Liver (tissue), 9 donors: ENCODE data around the gene KIF6. TPM values are rescaled to one million over a fixed set of nuclear protein-coding genes. Genes with fewer than 3 reads are reported as not detected.

Experiments
- DNase-seq: peaks from one replicate; pipeline ENCODE4 v3.0.0-alpha.2; 2017; ENCODE audit warnings: low spot score
- H3K27ac ChIP-seq, 2 donors: one replicate each; pipeline ENCODE4 v1.7.0; 2013; ENCODE audit warnings: inconsistent platforms in 2 of 2, low read length in 2 of 2, control low read depth in 1 of 2, low read depth in 1 of 2, mild to moderate bottlenecking in 1 of 2
- H3K27me3 ChIP-seq, 4 donors: one replicate each; pipeline versions ENCODE4 v1.6.1 to v1.7.0; 2013; ENCODE audit warnings: low read length in 3 of 4, inconsistent platforms in 1 of 4, mild to moderate bottlenecking in 1 of 4, moderate library complexity in 1 of 4; ENCODE audit not compliant: control insufficient read depth in 4 of 4, insufficient read depth in 4 of 4
- H3K36me3 ChIP-seq, 4 donors: one replicate each; pipeline versions ENCODE4 v1.6.1 to v1.7.0; 2013; ENCODE audit warnings: low read length in 3 of 4, mild to moderate bottlenecking in 3 of 4, low read depth in 1 of 4, moderate library complexity in 1 of 4; ENCODE audit not compliant: control insufficient read depth in 4 of 4, insufficient read depth in 3 of 4
- H3K4me1 ChIP-seq, 4 donors: one replicate each; pipeline versions ENCODE4 v1.6.1 to v1.7.0; 2013; ENCODE audit warnings: low read length in 3 of 4, mild to moderate bottlenecking in 3 of 4, moderate library complexity in 1 of 4; ENCODE audit not compliant: control insufficient read depth in 4 of 4, insufficient read depth in 4 of 4
- H3K4me3 ChIP-seq, 3 donors: one replicate each; pipeline versions ENCODE4 v1.6.1 to v1.7.0; 2013; ENCODE audit warnings: low read length in 3 of 3, control low read depth in 1 of 3, low read depth in 1 of 3, mild to moderate bottlenecking in 1 of 3
- H3K9ac ChIP-seq, 2 donors: one replicate each; pipeline ENCODE4 v1.7.0; 2013; ENCODE audit warnings: low read length in 2 of 2, mild to moderate bottlenecking in 2 of 2, moderate library complexity in 2 of 2, control low read depth in 1 of 2, low read depth in 1 of 2
- H3K9me3 ChIP-seq, 4 donors: one replicate each; pipeline versions ENCODE4 v1.6.1 to v1.7.0; 2013; ENCODE audit warnings: low read length in 3 of 4; ENCODE audit not compliant: control insufficient read depth in 4 of 4
- CTCF ChIP-seq: fragments of 150-350 bp; IDR thresholded peaks from 2 replicates; pipeline ENCODE4 v1.5.1; 2017; ENCODE audit warnings: improper control_type of control experiment, low read depth, low read length; ENCODE audit not compliant: missing input control
- FOXA1 ChIP-seq: IDR thresholded peaks from 2 replicates; pipeline ENCODE4 v1.6.1; 2016; ENCODE audit warnings: antibody characterized with exemption
- FOXA2 ChIP-seq: IDR thresholded peaks from 2 replicates; pipeline ENCODE4 v1.6.1; 2016; ENCODE audit warnings: antibody characterized with exemption
- GABPA ChIP-seq, 2 donors: IDR thresholded peaks in 1 of 2; conservative IDR thresholded peaks in 1 of 2; 2 replicates each; pipeline ENCODE4 v1.6.1; 2016; ENCODE audit warnings: antibody characterized with exemption in 2 of 2, mild to moderate bottlenecking in 1 of 2, moderate library complexity in 1 of 2
- HNF4A ChIP-seq, 2 donors: conservative IDR thresholded peaks; 2 replicates each; pipeline ENCODE4 v1.6.1; 2016; ENCODE audit warnings: antibody characterized with exemption in 2 of 2, mild to moderate bottlenecking in 2 of 2
- MAX ChIP-seq: IDR thresholded peaks from 2 replicates; pipeline ENCODE4 v1.6.1; 2016; ENCODE audit warnings: antibody characterized with exemption
- NR2F2 ChIP-seq: IDR thresholded peaks from 2 replicates; pipeline ENCODE4 v1.6.1; 2016; ENCODE audit warnings: antibody characterized with exemption
- RAD21 ChIP-seq, 2 donors: IDR thresholded peaks; 2 replicates each; pipeline ENCODE4 v1.6.1; 2016; ENCODE audit warnings: antibody characterized with exemption in 2 of 2, mild to moderate bottlenecking in 2 of 2
- RXRA ChIP-seq, 2 donors: IDR thresholded peaks; 2 replicates each; pipeline ENCODE4 v1.6.1; 2017 to 2018; ENCODE audit warnings: antibody characterized with exemption in 2 of 2, mild to moderate bottlenecking in 1 of 2
- SP1 ChIP-seq: IDR thresholded peaks from 2 replicates; pipeline ENCODE4 v1.6.1; 2018; ENCODE audit warnings: antibody characterized with exemption, mild to moderate bottlenecking
- TAF1 ChIP-seq: conservative IDR thresholded peaks from 2 replicates; pipeline ENCODE4 v1.6.1; 2016; ENCODE audit warnings: antibody characterized with exemption, mild to moderate bottlenecking
- YY1 ChIP-seq: IDR thresholded peaks from 2 replicates; pipeline ENCODE4 v1.6.1; 2016; ENCODE audit warnings: antibody characterized with exemption, mild to moderate bottlenecking
- WGBS: extraction: QIAGEN DNeasy Blood & Tissue Kit; methylation state at CpG from one replicate; pipeline ENCODE4 v1.1.7; 2013; 5-methylcytosine and 5-hydroxymethylcytosine counted together
- polyA plus RNA-seq, 2 donors: library from polyadenylated mRNA; stranded (reverse) in 1 of 2; unstranded in 1 of 2; fragments of 200-250 nt in 1 of 2; fragments of >200 nt in 1 of 2; fragmentation: Nextera tagmentation in 1 of 2; extraction: Ambion mirVana in 1 of 2; gene quantifications; one replicate each; pipeline versions ENCODE4 v1.2.1 to v1.2.3, GENCODE V29; 2013 to 2015
- total RNA-seq, 2 donors: library from RNA; depleted of rRNA; stranded (reverse); fragments of >200 nt; gene quantifications; one replicate each; pipeline ENCODE4 v1.2.3, GENCODE V29; 2014
- TF ChIP-seq, protein P1 (sequence below): IDR thresholded peaks from 2 replicates; pipeline ENCODE4 v1.6.1; 2016; ENCODE audit warnings: antibody characterized with exemption, mild to moderate bottlenecking
- donor health status: healthy.
- donor health status: healthy.
- donor health status: healthy.
- donor health status: healthy.
- donor health status: healthy.

KIF6 gene
- total and polyA plus RNA-seq, 4 donors: 0.17 to 7.5 (median 0.29) TPM

DNA sequence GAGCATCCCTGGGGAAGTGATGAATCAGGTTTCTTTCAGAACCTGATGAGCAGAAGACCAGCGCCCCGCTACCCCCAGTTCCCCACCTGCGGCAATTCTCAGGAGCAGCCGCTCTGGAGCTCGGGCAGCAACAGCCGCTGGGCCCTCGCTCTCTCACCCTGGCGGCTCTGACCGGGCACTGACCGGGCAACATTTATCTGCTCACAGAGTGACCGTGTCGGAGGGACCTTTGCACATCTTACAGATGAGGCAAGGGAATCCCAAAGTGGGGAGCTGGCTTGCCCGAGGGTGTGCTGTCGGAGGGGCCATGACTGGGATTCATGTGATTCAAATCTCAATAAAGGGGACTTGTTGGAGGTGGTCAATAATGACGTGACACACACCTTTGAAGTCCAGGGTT, 376.5 kb downstream of the KIF6 start (continued):
- TF ChIP-seq GABPA (IDR thresholded peaks at IDR 0.05 in 1 of 2, conservative IDR thresholded peaks at IDR 0.05 in 1 of 2) (no peak), RXRA (IDR thresholded peaks at IDR 0.05) (no peak), YY1 (no peak), FOXA1 (no peak), NR2F2 (no peak), HNF4A (conservative IDR thresholded peaks at IDR 0.05) (no peak)

DNA sequence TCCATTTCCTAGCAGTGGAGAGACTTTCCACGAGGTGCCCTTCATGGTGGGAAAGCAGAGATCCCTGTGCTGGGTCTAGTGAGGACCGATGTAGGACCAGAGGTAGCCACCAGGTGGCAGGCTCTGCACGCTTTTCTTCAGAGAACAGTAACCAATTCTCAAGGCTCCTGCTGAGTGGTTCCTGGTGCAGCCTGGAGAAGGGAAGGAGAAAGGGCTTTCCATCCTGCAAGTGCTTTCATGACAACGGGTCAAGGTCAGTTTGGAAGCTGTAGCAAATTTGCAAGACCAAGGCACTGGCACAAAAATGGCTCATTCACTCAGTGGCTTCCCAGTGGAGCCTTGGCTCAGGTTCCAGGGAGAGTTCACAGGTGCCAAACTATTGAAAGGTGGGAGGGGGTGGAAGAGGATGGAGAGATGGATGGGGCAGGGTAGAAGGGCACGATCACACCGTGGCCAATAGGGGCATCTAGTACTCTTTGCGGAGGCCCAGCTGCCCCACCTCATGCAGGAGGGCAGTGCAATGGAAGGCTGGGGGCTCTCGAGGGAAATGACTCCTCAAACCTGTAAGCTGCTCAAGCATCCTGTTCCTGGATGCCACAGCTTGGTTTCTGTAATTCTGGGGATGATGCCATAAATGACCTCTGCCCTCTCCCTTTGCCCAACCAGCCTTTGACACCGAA, 377.2 kb downstream of the KIF6 start:
- no peak overlapping the region for H3K9ac ChIP-seq
- H3K9me3 ChIP-seq: no peaks in the 10 kb centered on the region
- no peaks in the 10 kb centered on the region for H3K4me1 ChIP-seq
- TF ChIP-seq CTCF: peak; percentile 79
- no peak for TF ChIP-seq SP1
- no peak for TF ChIP-seq TAF1
- peak; percentile 80 to 87 for TF ChIP-seq RAD21 (IDR thresholded peaks at IDR 0.05)
- no peak for TF ChIP-seq FOXA1
- TF ChIP-seq FOXA2: no peak
- H3K36me3 ChIP-seq: no peaks in the 10 kb centered on the region
- no peak overlapping the region for H3K27ac ChIP-seq
- H3K27me3 ChIP-seq: no peaks in the 10 kb centered on the region
- DNase-seq: peak; percentile 67
- 44% methylated on average over 9 of the region's 9 CpGs for WGBS
- no peak overlapping the region for H3K4me3 ChIP-seq

DNA sequence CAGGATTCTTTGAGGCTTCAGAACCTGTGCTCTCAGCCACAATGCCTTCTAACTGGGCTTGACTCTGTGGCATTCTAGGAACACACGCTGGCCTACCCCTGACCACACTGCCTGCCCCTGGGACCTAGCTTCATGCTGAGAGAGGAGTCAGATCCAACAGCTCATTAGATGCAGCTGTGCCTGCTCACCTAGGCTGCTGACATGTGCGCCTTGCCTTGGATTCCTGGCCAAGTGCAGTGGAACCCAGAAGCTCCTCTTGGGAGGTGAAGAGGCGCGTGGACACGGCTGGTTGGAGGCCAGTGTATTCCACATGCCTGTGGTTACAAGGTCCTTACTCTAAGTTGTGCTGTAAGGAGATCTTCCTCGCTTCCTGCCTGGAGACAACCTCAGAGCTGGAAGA, 378.0 kb downstream of the KIF6 start:
- Histone ChIP-seq H3K27ac (no peak overlapping the region), H3K27me3 (no peaks in the 10 kb centered on the region), H3K9me3 (no peaks in the 10 kb centered on the region), H3K4me1 (no peaks in the 10 kb centered on the region), H3K36me3 (no peaks in the 10 kb centered on the region), H3K4me3 (no peak overlapping the region), H3K9ac (no peak overlapping the region)
- 94% methylated on average over 6 of the region's 6 CpGs for WGBS
- no peak for TF ChIP-seq RAD21 (IDR thresholded peaks at IDR 0.05)
- TF ChIP-seq YY1: no peak
- no peak for TF ChIP-seq FOXA2
- TF ChIP-seq HNF4A (conservative IDR thresholded peaks at IDR 0.05): no peak
- no peak for TF ChIP-seq MAX
- no peak for TF ChIP-seq NR2F2
- TF ChIP-seq, protein P1, sequence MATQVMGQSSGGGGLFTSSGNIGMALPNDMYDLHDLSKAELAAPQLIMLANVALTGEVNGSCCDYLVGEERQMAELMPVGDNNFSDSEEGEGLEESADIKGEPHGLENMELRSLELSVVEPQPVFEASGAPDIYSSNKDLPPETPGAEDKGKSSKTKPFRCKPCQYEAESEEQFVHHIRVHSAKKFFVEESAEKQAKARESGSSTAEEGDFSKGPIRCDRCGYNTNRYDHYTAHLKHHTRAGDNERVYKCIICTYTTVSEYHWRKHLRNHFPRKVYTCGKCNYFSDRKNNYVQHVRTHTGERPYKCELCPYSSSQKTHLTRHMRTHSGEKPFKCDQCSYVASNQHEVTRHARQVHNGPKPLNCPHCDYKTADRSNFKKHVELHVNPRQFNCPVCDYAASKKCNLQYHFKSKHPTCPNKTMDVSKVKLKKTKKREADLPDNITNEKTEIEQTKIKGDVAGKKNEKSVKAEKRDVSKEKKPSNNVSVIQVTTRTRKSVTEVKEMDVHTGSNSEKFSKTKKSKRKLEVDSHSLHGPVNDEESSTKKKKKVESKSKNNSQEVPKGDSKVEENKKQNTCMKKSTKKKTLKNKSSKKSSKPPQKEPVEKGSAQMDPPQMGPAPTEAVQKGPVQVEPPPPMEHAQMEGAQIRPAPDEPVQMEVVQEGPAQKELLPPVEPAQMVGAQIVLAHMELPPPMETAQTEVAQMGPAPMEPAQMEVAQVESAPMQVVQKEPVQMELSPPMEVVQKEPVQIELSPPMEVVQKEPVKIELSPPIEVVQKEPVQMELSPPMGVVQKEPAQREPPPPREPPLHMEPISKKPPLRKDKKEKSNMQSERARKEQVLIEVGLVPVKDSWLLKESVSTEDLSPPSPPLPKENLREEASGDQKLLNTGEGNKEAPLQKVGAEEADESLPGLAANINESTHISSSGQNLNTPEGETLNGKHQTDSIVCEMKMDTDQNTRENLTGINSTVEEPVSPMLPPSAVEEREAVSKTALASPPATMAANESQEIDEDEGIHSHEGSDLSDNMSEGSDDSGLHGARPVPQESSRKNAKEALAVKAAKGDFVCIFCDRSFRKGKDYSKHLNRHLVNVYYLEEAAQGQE: no peak
- TF ChIP-seq TAF1: no peak
- no peak for DNase-seq
